Mucosa of gallbladder (tissue), 1 donor: ENCODE measurements around the gene ORC2. TPM values are rescaled to one million over a fixed set of nuclear protein-coding genes. Genes with fewer than 3 reads are reported as not detected.
"Not testable (repeated sequence)": the region's sequence is repeated elsewhere in the genome, so short reads cannot be mapped to it uniquely, and the experiment has no call there.

Experiments used
- DNase-seq: peaks from one replicate; pipeline ENCODE4 v3.0.0-alpha.2; 2020; ENCODE audit warnings: low spot score
- total RNA-seq: library from RNA; stranded (reverse); gene quantifications from one replicate; pipeline ENCODE4 v1.2.1, GENCODE V29; 2021
- donor health status: DM: no; HTN: no; CAD: no.

Gene ORC2
- total RNA-seq, result 29.3 TPM

GRCh38 chr2:200963124-200963917, at the start of gene ORC2:
Gene ORC2 (minus strand): TSS chr2:200963660. CDS start chr2:200958123, 5,537 bp downstream.
- DNase-seq, result peak; percentile 97

DNA sequence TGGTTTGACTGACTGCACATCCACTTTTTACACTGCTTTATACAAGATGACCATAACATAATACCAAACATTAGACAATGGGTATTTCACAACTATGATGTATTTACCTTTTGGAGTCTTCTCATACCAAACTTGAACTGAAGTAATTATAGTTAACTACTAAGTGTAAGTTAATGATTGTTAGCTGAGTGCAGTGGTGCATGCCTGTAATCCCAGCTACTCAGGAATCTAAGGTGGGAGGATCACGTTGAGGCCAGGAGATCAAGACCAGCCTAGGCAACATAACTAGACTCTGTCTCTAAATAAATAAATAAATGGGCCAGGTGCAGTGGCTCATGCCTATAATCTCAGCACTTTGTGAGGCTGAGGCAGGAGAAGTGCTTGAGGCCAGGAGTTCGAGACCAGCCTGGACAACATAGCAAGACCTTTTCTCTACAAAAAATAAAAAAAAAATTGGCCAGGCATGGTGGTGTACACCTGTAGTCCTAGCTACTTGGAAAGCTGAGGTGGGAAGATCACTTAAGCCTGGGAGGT, 44.9 kb upstream of the ORC2 start:
- DNase-seq, result peak; percentile 20

DNA sequence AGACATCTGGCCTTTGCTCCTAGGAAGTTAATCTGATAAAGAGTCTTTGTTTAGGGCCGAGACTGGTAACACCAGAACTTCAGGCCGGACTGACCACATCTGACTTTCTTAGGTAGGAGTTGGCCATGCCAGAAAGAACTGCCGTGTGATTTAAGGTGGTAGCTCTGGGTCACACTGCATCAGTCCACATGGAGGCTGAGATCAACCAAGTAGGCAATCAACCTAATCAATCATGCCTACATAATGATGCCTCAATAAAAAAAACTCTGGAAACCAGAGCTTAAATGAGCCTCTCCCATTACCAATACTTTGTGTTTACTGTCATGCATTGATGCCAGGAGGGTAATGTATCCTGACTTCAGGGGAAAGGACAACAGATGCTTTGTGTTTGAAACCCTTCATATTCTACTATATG, 44.1 kb upstream of the ORC2 start:
- peak; percentile 27 for DNase-seq

- DNase-seq, result no peak
Measured at GRCh38 chr2:201006704-201007103, 43.2 kb upstream of the ORC2 start.

DNA sequence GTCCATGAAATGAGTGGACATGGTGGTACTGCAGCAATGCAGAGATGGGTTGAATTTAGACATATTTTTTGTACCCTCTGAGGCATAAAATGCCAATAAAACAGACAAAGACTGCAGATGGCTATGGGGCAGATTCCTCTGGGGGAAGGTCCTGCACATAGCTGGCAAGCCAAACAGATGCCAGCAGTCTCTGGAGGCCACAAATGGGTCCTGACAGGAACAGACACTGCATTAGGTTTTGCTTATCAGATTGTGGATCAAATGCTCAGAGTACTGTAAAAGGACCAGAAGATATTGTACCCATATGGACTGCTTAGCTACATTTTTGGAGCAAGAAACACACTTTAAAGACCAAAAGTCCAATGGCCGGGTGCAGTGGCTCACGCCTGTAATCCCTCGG, 40.9 kb upstream of the ORC2 start:
- no peak for DNase-seq

DNA sequence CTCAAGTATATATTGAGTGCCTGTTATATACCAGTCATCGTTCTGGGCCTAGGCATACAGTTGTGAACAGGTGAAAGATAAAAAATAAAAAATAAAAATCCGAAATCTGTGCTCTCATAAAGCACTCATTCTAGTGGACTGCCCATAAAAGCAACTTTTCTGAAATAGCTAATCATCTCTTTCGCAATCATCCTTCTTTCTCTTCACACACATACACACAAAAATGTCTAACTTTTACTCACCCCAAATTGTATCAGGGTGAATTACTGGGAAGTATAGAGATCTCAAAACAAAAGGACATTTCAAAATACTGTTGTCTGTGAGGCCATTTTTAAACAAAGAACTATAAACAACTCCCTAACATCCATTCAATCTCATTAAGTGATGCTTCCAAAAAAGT, 29.6 kb upstream of the ORC2 start:
- no peak for DNase-seq

DNA sequence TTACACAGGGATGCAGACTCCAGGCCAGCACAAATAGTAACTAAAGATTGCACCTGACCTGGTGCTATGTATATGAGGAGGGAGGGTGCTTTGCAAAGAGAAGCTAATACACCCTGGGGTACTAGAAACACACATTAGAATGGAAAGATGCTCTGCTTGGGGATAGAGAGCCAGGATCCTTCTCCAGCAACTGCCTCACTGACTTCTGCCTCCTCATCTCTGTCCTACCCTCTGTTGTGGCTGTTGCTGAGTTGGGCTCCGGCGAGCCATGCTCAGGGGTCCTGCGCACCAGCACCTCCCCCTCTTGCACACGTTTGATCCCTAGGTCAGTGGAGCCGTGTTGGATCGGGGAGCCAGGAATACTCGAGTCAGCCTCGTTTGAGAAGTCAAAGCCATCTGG, 23.7 kb upstream of the ORC2 start:
- no peak for DNase-seq

GRCh38 chr2:200985799-200986198, 22.3 kb upstream of the ORC2 start:
- no peak for DNase-seq

- DNase-seq, result no peak
Measured at GRCh38 chr2:200976710-200977109, 13.2 kb upstream of the ORC2 start.

DNA sequence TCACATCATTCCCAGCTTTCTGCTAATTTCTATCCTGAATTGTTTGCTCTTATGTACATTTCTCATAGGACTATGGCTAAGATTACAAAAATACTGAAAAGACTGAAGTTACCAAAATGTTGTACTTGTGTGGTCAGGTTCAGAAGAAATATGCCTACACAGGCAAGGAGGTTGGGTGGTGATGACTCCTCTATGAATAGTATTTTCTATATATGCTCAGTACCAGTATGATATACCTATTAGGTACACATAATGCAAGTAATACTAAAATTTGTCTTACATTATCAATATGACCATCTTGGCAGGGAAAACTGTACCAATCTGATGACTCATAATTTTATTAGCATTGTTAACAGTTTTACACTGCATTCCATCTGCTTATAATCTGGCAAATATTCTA, 12.2 kb upstream of the ORC2 start:
- no peak for DNase-seq

DNA sequence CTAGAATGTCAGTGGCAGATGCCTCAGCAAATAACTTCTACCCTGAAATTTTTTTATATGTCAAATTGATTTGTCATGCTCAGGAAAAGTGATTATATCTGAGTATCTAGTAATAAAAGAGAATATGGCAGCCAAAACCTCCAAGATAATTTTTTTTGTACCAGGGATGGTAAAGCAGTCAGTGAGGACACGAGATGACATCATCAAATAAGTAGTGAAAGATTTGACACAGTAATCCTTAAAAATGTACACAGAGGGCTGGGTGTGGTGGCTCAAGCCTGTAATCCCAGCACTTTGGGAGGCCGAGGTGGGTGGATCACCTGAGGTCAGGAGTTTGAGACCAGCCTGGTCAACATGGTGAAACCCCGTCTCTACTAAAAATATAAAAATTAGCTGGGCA, 6.6 kb upstream of the ORC2 start:
- DNase-seq, result not testable (repeated sequence)

GRCh38 chr2:200968735-200969134, 5.3 kb upstream of the ORC2 start:
- DNase-seq, result no peak

- DNase-seq, result no peak
Measured at GRCh38 chr2:200968162-200968561, 4.7 kb upstream of the ORC2 start.

GRCh38 chr2:200966770-200967169, 3.3 kb upstream of the ORC2 start:
- no peak for DNase-seq

- DNase-seq, result no peak
Measured at GRCh38 chr2:200964498-200964897, 1.0 kb upstream of the ORC2 start.

DNA sequence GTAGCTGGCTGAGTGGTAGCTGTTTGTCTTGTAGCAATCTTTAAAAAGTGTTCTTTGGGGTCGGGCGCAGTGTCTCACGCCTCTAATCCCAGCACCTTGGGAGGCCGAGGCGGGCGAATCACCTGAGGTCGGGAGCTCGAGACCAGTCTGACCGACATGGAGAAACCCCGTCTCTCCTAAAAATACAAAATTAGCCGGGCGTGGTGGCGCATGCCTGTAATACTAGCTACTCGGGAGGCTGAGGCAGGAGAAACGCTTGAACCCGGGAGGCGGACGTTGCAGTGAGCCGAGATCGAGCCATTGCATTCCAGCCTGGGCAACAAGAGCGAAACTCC, 425 bp upstream of the ORC2 start:
- not testable (repeated sequence) for DNase-seq

- DNase-seq, result no peak
Measured at GRCh38 chr2:200962811-200963123, 693 bp downstream of the ORC2 start.

DNA sequence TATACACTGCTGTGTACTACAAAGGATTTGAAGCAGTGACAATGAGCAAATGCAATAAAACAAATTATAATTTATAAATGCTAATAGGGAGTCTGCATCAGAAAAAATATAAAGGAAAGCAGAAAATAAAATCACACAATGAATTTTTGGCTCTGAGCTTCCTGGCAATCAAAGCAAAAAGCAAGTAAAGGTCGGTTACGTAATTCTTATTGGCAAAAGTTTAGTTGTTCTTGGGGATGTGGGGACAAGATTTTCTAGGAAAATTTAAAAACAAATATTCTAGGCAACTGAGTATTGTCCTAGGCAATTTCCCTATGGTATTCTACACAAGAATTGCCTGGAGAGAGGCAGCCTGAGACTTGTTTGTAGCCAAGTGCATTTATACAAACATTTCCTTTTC, 1.8 kb downstream of the ORC2 start:
- DNase-seq, result no peak

- no peak for DNase-seq
Measured at GRCh38 chr2:200950378-200950777, 13.1 kb downstream of the ORC2 start.

- no peak for DNase-seq
Measured at GRCh38 chr2:200945395-200945729, 18.1 kb downstream of the ORC2 start.

DNA sequence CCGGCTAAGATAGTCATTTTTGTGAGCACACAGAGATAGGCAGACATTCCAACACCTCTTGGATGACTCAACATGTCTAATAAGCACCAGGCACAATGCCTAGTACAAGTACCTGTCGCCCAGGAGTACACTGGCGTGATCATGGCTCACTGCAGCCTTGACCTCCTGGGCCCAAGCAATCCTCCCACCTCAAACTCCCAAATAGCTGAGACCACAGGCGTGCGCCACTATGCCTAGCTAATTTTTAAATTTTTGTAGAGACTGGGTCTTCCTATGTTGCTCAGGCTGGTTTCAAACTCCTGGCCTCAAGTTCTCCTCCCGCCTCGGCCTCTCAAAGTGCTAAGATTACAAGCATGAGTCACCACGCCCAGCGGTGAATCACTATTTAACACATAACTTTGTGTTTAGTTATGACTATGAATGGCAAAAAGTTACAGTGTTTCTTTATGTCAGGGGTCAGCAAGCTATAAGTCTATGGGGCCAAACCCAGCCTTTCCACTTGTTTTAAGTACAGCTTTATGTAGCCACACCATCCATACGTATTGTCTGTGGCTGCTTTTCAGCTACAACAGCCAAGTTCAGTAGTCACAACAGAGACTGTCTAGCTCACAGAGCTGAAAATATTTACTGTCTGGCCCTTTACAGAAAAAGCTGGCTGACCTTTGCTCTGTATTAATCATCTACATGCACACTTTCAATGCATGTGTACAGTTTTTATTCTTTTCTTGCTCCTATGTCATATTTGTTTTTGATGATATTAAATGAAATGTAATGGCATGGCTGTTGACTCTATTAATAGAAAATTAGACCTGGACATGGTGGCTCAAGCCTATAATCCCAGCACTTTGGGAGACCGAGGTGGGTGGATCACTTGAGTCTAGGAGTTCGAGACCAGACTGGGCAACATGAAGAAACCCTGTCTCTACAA, 18.7 kb downstream of the ORC2 start:
- no peak for DNase-seq

- no peak for DNase-seq
Measured at GRCh38 chr2:200943527-200944105, 19.8 kb downstream of the ORC2 start.

DNA sequence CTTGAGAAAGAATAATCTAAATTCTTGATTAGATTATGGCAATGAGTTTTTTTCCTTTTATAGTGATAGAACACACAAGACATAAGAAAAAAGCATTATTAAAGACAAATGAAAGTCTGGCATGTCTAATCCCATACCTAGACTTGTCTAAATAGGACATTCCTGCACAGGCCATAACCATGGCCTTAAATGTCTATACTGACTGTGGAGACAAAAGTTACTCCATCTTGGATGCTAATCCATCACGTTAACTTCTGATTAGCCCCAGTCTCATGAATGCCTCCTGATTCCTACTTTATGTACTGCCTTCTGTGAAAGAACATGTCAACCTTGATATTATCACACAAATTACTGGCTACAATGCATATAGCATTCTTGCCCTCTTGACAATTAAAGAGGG, 23.6 kb downstream of the ORC2 start:
- DNase-seq, result no peak
